PC-9 (cell line): Measurements from ENCODE around the gene RNF220.

Experiments used
- EZH2 ChIP-seq: fragments of 200-600 bp; sonication (generic); IDR thresholded peaks from 2 replicates; pipeline ENCODE4 v1.8.0; 2017; ENCODE audit warnings: antibody characterized with exemption, low read depth
- TF ChIP-seq, protein P1 (sequence below): fragments of 200-600 bp; sonication (generic); conservative IDR thresholded peaks from 2 replicates; pipeline ENCODE4 v1.6.1; 2017; ENCODE audit warnings: mixed run types, antibody characterized with exemption, mild to moderate bottlenecking, moderate library complexity

DNA sequence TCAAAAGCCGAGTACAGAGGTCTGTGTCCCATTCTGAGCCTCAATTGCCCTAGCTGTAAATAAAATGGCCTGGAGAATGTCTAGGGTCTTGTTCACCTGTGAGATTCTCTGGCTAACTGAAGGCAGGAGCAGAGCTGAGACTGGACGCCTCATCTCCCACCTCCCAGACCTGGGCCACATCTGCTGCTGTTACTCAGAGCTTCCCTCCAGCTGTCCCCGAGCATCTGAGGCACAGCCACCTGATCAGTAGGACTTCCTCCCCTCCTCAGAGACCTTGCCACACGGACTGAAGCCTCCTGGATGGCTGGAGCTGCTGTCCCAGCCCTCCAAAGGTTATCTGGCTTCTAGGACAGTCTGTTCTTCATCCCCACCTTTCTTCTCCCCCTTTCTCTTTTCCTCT is 206.8 kb downstream of the RNF220 start:
- TF ChIP-seq, protein P1, sequence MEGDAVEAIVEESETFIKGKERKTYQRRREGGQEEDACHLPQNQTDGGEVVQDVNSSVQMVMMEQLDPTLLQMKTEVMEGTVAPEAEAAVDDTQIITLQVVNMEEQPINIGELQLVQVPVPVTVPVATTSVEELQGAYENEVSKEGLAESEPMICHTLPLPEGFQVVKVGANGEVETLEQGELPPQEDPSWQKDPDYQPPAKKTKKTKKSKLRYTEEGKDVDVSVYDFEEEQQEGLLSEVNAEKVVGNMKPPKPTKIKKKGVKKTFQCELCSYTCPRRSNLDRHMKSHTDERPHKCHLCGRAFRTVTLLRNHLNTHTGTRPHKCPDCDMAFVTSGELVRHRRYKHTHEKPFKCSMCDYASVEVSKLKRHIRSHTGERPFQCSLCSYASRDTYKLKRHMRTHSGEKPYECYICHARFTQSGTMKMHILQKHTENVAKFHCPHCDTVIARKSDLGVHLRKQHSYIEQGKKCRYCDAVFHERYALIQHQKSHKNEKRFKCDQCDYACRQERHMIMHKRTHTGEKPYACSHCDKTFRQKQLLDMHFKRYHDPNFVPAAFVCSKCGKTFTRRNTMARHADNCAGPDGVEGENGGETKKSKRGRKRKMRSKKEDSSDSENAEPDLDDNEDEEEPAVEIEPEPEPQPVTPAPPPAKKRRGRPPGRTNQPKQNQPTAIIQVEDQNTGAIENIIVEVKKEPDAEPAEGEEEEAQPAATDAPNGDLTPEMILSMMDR: no peak
- TF ChIP-seq EZH2: no peak
